Superior temporal gyrus (tissue), 1 donor: ENCODE data around the gene SLFN14.
"Not testable (repeated sequence)": the region's sequence is repeated elsewhere in the genome, so short reads cannot be mapped to it uniquely, and the experiment has no call there.

Experiments used
- DNase-seq: peaks from one replicate; pipeline ENCODE4 v3.0.0-alpha.2; 2016; ENCODE audit errors: extremely low spot score

Gene SLFN14

GRCh38 chr17:35521654-35522256 is 38.9 kb downstream of the SLFN14 start:
- DNase-seq, result not testable (repeated sequence)

- no peak for DNase-seq
Measured at GRCh38 chr17:35521150-35521549, 39.5 kb downstream of the SLFN14 start.

- DNase-seq, result no peak
Measured at GRCh38 chr17:35519906-35520442, 40.6 kb downstream of the SLFN14 start.

- no peak for DNase-seq
Measured at GRCh38 chr17:35519439-35519838, 41.2 kb downstream of the SLFN14 start.

GRCh38 chr17:35518431-35518830 is 42.2 kb downstream of the SLFN14 start:
- not testable (repeated sequence) for DNase-seq

- no peak for DNase-seq
Measured at GRCh38 chr17:35515027-35515426, 45.6 kb downstream of the SLFN14 start.

- no peak for DNase-seq
Measured at GRCh38 chr17:35514564-35514963, 46.1 kb downstream of the SLFN14 start.
